Rectal smooth muscle tissue (tissue), 1 donor: ENCODE results near the gene PSMG3.
"Not testable (repeated sequence)": the region's sequence is repeated elsewhere in the genome, so short reads cannot be mapped to it uniquely, and the experiment has no call there.

Experiments
- H3K27ac ChIP-seq: one replicate; pipeline ENCODE4 v1.7.0; 2013; ENCODE audit warnings: low read depth, low read length, inconsistent platforms
- H3K27me3 ChIP-seq: one replicate; pipeline ENCODE4 v1.7.0; 2013; ENCODE audit warnings: low read length; ENCODE audit not compliant: control insufficient read depth, insufficient read depth
- H3K36me3 ChIP-seq: one replicate; pipeline ENCODE4 v1.7.0; 2013; ENCODE audit warnings: low read length; ENCODE audit not compliant: control insufficient read depth, insufficient read depth
- H3K4me1 ChIP-seq: one replicate; pipeline ENCODE4 v1.7.0; 2013; ENCODE audit warnings: low read length; ENCODE audit not compliant: control insufficient read depth, insufficient read depth
- H3K4me3 ChIP-seq: one replicate; pipeline ENCODE4 v1.7.0; 2013; ENCODE audit warnings: low read length
- H3K9ac ChIP-seq: one replicate; pipeline ENCODE4 v1.7.0; 2013; ENCODE audit warnings: low read length

PSMG3 gene

DNA sequence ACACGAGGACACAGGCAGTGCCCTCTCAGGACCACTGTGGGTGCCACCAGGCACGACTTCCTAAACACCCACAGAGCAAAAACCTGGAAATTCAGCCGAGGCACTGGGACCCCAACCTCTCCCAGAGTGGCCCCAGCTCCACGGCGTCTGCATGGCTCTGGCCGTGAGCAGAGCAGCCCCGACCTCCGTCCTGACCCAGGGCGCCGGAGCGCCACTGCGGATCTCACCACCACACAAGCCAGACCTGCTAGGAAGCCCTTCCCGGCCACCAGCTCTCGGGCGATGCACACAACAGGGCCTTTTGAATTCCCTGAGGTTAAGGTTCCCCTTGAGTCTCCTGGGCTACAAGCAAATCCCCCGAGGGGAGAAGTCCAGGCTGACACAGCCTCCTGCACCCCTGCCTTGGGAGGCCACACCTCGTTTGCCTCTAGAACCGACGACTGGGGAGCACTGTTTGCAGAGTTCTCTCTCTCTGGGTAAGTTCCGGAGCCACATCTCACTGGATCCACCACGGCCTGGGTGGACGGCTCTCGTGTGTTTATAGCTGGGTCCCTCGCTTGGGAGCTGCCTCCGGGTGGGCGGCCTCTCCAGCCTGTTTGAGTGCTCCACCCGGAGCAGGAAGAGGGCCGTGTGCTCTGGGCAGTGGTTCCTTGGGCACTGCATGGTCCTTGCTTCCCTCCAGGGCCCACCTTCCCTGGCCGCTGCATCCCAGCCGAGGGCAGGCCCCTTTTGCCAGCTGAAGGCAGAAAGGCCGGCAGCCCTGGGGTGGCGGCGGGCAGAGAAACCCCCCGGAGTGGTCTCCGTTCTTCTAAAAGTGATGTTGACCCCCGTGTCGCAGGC is 15.5 kb upstream of the PSMG3 start:
- Histone ChIP-seq H3K36me3 (no peaks in the 10 kb centered on the region), H3K4me3 (no peak overlapping the region), H3K27ac (no peak overlapping the region), H3K4me1 (no peaks in the 10 kb centered on the region), H3K9ac (no peak overlapping the region), H3K27me3 (no peaks in the 10 kb centered on the region)

DNA sequence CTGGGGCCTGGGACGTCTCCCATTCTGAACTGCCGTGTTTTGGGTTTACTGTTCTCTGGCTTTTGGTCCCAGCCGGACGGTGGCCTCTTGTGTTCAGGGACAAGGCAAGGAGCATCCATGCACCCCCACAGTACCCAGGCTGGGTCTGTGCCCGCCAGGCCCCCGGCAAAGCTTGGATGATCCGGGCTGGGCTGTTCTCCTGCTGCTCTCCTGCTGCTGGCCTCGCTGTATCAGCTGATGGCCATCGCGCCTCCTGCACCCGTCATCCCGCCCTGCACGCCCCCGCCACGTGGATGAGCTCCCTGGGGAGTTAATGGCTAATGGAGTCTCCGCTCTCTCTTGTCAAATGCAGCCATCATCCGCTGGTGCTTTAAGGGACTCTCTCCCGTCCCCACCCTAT is 14.9 kb upstream of the PSMG3 start:
- Histone ChIP-seq H3K9ac (no peak overlapping the region), H3K27me3 (no peaks in the 10 kb centered on the region), H3K4me3 (no peak overlapping the region), H3K36me3 (no peaks in the 10 kb centered on the region), H3K4me1 (no peaks in the 10 kb centered on the region), H3K27ac (no peak overlapping the region)

DNA sequence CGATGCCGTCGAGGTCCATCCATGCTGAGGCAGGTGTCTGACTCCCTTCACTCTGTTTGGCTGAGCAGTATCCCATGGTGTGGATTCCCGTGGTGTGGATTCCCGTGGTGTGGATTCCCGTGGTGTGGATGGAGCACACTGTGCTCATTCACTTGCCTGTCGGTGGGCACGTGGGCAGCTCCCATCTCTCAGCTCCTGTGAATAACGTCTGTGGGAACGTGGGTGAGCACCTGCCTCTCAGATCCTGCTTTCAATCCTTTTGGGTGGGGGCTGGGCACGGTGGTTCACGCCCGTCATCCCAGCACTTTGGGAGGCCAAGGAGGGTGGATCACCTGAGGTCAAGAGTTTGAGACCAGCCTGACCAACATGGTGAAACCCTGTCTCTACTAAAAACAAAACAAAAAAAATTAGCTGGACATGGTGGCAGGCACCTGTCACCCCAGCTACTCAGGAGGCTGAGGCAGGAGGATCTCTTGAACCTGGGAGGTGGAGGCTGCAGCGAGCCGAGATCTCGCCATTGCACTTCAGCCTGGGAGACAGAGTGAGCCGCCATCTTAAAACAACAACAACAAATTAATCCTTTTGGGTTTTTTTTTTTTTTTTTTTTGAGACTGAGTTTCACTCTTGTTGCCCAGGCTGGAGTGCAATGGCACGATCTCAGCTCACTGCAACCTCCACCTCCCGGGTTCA is 13.6 kb upstream of the PSMG3 start:
- not testable (repeated sequence) for H3K27me3 ChIP-seq, H3K9ac ChIP-seq, H3K4me3 ChIP-seq, H3K4me1 ChIP-seq, H3K36me3 ChIP-seq, H3K27ac ChIP-seq

GRCh38 chr7:1580422-1581030 is 10.7 kb upstream of the PSMG3 start:
- no peak overlapping the region for H3K9ac ChIP-seq
- H3K36me3 ChIP-seq = no peaks in the 10 kb centered on the region
- H3K27ac ChIP-seq = no peak overlapping the region
- no peaks in the 10 kb centered on the region for H3K27me3 ChIP-seq
- no peaks in the 10 kb centered on the region for H3K4me1 ChIP-seq
- H3K4me3 ChIP-seq = no peak overlapping the region

- Histone ChIP-seq H3K27me3 (no peaks in the 10 kb centered on the region), H3K4me1 (no peaks in the 10 kb centered on the region), H3K4me3 (no peak overlapping the region), H3K27ac (no peak overlapping the region), H3K9ac (no peak overlapping the region), H3K36me3 (no peaks in the 10 kb centered on the region)
Measured at GRCh38 chr7:1579481-1580421, 9.9 kb upstream of the PSMG3 start.

DNA sequence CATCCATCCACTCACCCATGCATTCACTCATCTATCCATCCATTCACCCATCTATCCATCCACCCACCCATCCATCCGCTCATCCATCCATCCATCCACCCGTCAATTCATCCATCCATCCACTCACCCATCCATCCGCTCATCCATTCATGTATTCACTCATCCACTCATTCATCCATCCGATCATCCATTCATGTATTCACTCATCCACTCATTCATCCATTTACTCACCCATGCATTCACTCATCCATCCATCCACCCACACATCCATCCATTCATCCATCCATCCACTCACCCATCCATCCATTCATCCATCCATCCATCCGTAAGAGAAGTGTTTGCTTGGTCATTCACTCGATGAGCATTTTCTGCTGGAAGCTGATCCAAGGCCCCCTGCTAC is 8.7 kb upstream of the PSMG3 start:
- Histone ChIP-seq H3K27me3 (no peaks in the 10 kb centered on the region), H3K9ac (no peak overlapping the region), H3K27ac (no peak overlapping the region), H3K4me3 (no peak overlapping the region), H3K36me3 (no peaks in the 10 kb centered on the region), H3K4me1 (no peaks in the 10 kb centered on the region)

DNA sequence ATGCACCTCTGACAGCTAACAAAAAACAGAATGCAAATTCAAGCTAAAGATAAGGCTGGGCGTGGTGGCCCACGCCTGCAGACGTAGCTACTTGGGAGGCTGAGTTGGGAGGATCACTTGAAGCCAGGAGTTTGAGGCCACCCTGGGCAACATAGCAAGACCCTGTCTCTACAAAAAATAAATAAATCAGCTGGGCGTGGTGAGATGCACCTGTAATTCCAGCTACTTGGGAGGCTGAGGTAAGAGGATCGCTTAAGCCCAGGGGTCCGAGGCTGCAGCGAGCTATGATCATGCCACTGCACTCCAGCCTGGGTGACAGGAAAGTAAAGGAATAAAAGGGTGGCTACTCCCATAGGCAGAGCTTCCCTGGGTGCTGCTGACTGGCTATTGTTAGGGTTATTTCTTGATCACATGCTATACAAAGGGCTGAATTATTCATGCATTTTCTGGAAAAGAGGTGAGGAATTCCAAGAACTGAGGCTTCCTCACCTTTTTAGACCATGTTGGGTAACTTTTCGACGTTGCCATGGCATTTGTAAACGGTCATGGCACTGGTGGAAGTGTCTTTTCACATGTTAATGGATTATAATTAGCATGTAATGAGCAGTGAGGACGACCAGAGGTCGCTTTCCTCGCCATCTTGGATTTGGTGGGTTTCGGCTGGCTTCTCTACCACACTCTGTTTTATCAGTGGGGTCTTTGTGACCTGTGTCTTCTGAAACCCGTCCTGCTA is 6.9 kb upstream of the PSMG3 start:
- H3K27ac ChIP-seq = no peak overlapping the region
- no peak overlapping the region for H3K4me3 ChIP-seq
- H3K27me3 ChIP-seq = no peaks in the 10 kb centered on the region
- H3K36me3 ChIP-seq = no peaks in the 10 kb centered on the region
- no peak overlapping the region for H3K9ac ChIP-seq
- no peaks in the 10 kb centered on the region for H3K4me1 ChIP-seq

GRCh38 chr7:1575809-1576208 is 6.0 kb upstream of the PSMG3 start:
- Histone ChIP-seq H3K27ac (no peak overlapping the region), H3K4me1 (no peaks in the 10 kb centered on the region), H3K4me3 (no peak overlapping the region), H3K36me3 (no peaks in the 10 kb centered on the region), H3K27me3 (no peaks in the 10 kb centered on the region), H3K9ac (no peak overlapping the region)

GRCh38 chr7:1572111-1572822 is 2.4 kb upstream of the PSMG3 start:
- Histone ChIP-seq H3K4me3 (no peak overlapping the region), H3K27ac (no peak overlapping the region), H3K27me3 (no peaks in the 10 kb centered on the region), H3K9ac (no peak overlapping the region), H3K4me1 (no peaks in the 10 kb centered on the region), H3K36me3 (no peaks in the 10 kb centered on the region)

- Histone ChIP-seq H3K9ac (peak overlapping the region; percentile 47), H3K4me1 (no peaks in the 10 kb centered on the region), H3K27ac (peak overlapping the region; percentile 66), H3K4me3 (peak overlapping the region; percentile 96), H3K36me3 (no peaks in the 10 kb centered on the region), H3K27me3 (no peaks in the 10 kb centered on the region)
Measured at GRCh38 chr7:1569440-1569832, 396 bp downstream of the PSMG3 start.

GRCh38 chr7:1569016-1569415 is 816 bp downstream of the PSMG3 start:
- H3K9ac ChIP-seq = peak overlapping the region; percentile 47
- H3K27ac ChIP-seq = no peak overlapping the region
- no peaks in the 10 kb centered on the region for H3K4me1 ChIP-seq
- no peaks in the 10 kb centered on the region for H3K27me3 ChIP-seq
- H3K4me3 ChIP-seq = peak overlapping the region; percentile 96
- H3K36me3 ChIP-seq = no peaks in the 10 kb centered on the region
